Astrocyte of the cerebellum (primary cell): ENCODE results near the gene APOA5.
"Not testable (repeated sequence)": the region's sequence is repeated elsewhere in the genome, so short reads cannot be mapped to it uniquely, and the experiment has no call there.

Experiments
- DNase-seq: peaks from one replicate; pipeline ENCODE4 v3.0.0-alpha.2; 2011; ENCODE audit warnings: low read depth
- H3K4me3 ChIP-seq: 2 replicates; pipeline ENCODE4 v1.5.1; 2011; ENCODE audit warnings: mild to moderate bottlenecking, low read depth, low read length, moderate library complexity
- CTCF ChIP-seq: IDR thresholded peaks from 2 replicates; pipeline ENCODE4 v1.5.1; 2012; ENCODE audit warnings: low read length, low read depth, moderate library complexity, mild to moderate bottlenecking; ENCODE audit errors: missing control alignments
- in situ Hi-C: cut with HindIII; loops from 2 replicates; pipeline ENCODE4 v1.10.0; 2017; ENCODE audit warnings: low sequenced_read_pairs

APOA5 gene

GRCh38 chr11:116807601-116808261 lies 16.1 kb upstream of the APOA5 start:
- in situ Hi-C loops = no loop called here
- TF ChIP-seq CTCF = no peak
- DNase-seq = no peak
- H3K4me3 ChIP-seq = no peak overlapping the region

GRCh38 chr11:116804001-116804400 lies 12.3 kb upstream of the APOA5 start:
- no peak for TF ChIP-seq CTCF
- H3K4me3 ChIP-seq = no peak overlapping the region
- in situ Hi-C loops = no loop called here
- DNase-seq = no peak

DNA sequence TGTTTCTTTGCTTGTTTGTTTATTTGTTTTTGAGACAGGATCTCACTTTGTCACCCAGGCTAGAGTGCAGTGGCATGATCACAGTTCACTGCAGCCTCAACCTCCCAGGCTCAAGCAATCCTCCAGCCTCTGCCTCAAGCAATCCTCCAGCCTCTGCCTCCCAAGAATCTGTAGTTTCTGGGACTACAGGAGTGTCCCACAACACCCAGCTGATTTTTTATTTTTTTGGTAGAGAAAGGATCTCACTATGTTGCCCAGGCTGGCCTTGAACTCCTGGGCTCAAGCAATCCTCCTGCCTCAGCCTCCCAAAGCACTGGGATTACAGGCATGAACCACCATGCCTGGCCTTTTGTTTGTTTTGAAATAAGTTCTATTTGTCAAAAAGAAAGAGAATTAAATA lies 10.0 kb upstream of the APOA5 start:
- in situ Hi-C loops, DNase-seq, H3K4me3 ChIP-seq: not testable (repeated sequence)

GRCh38 chr11:116800610-116801009 lies 8.9 kb upstream of the APOA5 start:
- H3K4me3 ChIP-seq = no peak overlapping the region
- in situ Hi-C loops = no loop called here
- no peak for TF ChIP-seq CTCF
- DNase-seq = no peak

GRCh38 chr11:116798368-116798767 lies 6.7 kb upstream of the APOA5 start:
- TF ChIP-seq CTCF = no peak
- in situ Hi-C loops = no loop called here

DNA sequence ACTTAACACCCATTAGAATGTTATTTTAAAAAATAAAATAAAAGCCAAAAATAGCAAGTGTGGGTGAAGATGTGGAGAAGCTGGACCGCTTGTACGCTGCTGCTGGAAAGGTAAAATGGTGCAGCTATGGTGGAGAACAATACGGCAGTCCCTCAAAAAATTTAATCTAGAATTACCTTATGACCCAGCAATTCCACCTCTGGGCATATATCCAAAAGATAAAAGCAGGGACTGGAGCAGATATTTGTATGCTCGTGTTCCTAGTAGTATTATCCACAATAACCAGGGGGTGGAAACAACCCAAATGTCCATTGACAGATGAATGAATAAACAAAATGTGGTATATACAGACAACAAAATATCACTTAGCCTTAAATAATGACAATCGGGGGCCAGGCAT lies 6.1 kb upstream of the APOA5 start:
- DNase-seq = no peak
- in situ Hi-C loops = no loop called here
- no peak for TF ChIP-seq CTCF
- no peak overlapping the region for H3K4me3 ChIP-seq

More at GRCh38 chr11:116798368-116798767, 6.7 kb upstream of the APOA5 start:
- DNase-seq = no peak
- no peak overlapping the region for H3K4me3 ChIP-seq

- no peak for TF ChIP-seq CTCF
- in situ Hi-C loops = no loop called here
- DNase-seq = no peak
- H3K4me3 ChIP-seq = no peak overlapping the region
Measured at GRCh38 chr11:116796548-116796947, 4.9 kb upstream of the APOA5 start.
